Colonic mucosa (tissue), 4 donors: ENCODE data around the gene SNX6. TPM values are rescaled to one million over a fixed set of nuclear protein-coding genes. Genes with fewer than 3 reads are reported as not detected.
"Not testable (repeated sequence)": the region's sequence is repeated elsewhere in the genome, so short reads cannot be mapped to it uniquely, and the experiment has no call there.

Experiments
- DNase-seq: peaks from one replicate; pipeline ENCODE4 v3.0.0-alpha.2; 2020
- H3K27ac ChIP-seq: fragments of 200-600 bp; one replicate; pipeline ENCODE4 v1.8.0; 2021
- H3K27me3 ChIP-seq: fragments of 200-600 bp; one replicate; pipeline ENCODE4 v1.8.0; 2021
- H3K36me3 ChIP-seq: fragments of 200-600 bp; one replicate; pipeline ENCODE4 v1.8.0; 2021
- H3K4me1 ChIP-seq: fragments of 200-600 bp; one replicate; pipeline ENCODE4 v1.8.0; 2021; ENCODE audit warnings: mild to moderate bottlenecking
- H3K4me3 ChIP-seq: fragments of 200-600 bp; one replicate; pipeline ENCODE4 v1.8.0; 2021
- H3K9ac ChIP-seq, 2 donors: one replicate each; pipeline ENCODE4 v1.7.0; 2013; ENCODE audit warnings: control low read depth in 2 of 2, low read depth in 2 of 2, low read length in 2 of 2
- H3K9me3 ChIP-seq: fragments of 200-600 bp; one replicate; pipeline ENCODE4 v1.8.0; 2021
- intact Hi-C: fragments of 100-400 bp; cut with DNase I; formaldehyde crosslinking; loops from one replicate; pipeline ENCODE4 v1.14.1; 2022
- total RNA-seq, 2 donors: library from RNA; stranded (reverse); fragmentation: NEBNext Ultra II Directional in 1 of 2; extraction: Animal tissue kit (Norgen Biotek cat#: 25700) in 1 of 2; gene quantifications; one replicate each; pipeline ENCODE4 v1.2.1, GENCODE V29; 2021
- TF ChIP-seq, protein P1 (sequence below): fragments of 200-600 bp; IDR thresholded peaks from one replicate; pipeline ENCODE4 v1.8.0; 2022; ENCODE audit warnings: antibody characterized with exemption, mild to moderate bottlenecking
- donor health status: healthy.
- donor health status: DM: no; HTN: no; CAD: no.
- donor health status: DM: no; HTN: no; CAD: no.

Gene SNX6
- total RNA-seq, 2 donors from 2014 or later = 72.9 to 98.0 TPM

DNA sequence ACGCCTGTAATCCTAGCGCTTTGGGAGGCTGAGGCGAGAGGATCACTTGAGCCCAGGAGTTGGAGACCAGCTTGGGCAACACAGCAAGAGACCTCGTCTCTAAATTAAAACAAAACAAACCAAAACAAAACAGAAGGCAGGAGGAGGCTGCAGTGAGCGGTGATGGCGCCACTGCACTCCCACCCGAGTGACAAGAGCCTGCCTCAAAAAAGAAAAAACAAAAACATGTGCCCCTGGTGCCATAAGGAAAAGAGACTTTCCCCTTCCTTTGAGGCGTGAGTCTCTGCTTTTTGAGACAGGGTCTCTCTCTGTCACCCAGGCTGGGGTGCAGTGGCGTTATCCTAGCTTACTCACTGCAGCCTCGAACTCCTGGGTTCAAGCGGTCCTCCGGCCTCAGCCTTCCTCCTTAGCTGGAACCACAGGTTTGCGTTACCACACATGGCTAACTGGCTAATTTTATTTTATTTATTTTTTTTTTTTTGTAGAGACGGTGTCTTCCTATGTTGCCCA is 81.4 kb downstream of the SNX6 start:
- H3K9ac ChIP-seq = no peak overlapping the region
- intact Hi-C loops = no loop called here
- DNase-seq = no peak

DNA sequence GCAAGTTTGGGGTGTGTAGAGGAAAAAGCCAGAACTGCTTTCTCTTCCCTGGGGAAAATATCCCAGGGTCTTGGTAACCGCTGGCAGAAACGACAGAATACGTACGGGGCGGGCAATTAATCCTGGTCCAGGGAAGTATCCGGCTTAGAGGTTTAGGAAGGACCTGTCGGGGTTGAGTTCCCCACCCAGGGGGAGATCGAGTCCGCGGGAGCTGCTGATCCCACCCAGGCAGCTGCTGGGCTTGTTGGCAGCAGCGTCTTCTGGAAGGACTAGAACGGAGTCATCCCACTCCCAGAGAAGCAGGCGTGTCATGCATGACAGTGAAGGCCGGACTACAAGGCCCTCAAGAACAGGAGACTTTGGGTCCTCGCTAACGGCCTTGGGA is 82.8 kb downstream of the SNX6 start:
- H3K9me3 ChIP-seq, H3K36me3 ChIP-seq, DNase-seq, H3K27ac ChIP-seq, H3K9ac ChIP-seq, intact Hi-C loops, H3K27me3 ChIP-seq, H3K4me1 ChIP-seq, H3K4me3 ChIP-seq: not testable (repeated sequence)

More for the DNA sequence above, 81.4 kb downstream of the SNX6 start:
- no peaks in the 10 kb centered on the region for H3K4me1 ChIP-seq
- H3K27me3 ChIP-seq = no peaks in the 10 kb centered on the region
- no peaks in the 10 kb centered on the region for H3K9me3 ChIP-seq
- H3K36me3 ChIP-seq = no peaks in the 10 kb centered on the region
- TF ChIP-seq, protein P1, sequence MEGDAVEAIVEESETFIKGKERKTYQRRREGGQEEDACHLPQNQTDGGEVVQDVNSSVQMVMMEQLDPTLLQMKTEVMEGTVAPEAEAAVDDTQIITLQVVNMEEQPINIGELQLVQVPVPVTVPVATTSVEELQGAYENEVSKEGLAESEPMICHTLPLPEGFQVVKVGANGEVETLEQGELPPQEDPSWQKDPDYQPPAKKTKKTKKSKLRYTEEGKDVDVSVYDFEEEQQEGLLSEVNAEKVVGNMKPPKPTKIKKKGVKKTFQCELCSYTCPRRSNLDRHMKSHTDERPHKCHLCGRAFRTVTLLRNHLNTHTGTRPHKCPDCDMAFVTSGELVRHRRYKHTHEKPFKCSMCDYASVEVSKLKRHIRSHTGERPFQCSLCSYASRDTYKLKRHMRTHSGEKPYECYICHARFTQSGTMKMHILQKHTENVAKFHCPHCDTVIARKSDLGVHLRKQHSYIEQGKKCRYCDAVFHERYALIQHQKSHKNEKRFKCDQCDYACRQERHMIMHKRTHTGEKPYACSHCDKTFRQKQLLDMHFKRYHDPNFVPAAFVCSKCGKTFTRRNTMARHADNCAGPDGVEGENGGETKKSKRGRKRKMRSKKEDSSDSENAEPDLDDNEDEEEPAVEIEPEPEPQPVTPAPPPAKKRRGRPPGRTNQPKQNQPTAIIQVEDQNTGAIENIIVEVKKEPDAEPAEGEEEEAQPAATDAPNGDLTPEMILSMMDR = no peak
- H3K27ac ChIP-seq = no peak overlapping the region
- H3K4me3 ChIP-seq = no peak overlapping the region

DNA sequence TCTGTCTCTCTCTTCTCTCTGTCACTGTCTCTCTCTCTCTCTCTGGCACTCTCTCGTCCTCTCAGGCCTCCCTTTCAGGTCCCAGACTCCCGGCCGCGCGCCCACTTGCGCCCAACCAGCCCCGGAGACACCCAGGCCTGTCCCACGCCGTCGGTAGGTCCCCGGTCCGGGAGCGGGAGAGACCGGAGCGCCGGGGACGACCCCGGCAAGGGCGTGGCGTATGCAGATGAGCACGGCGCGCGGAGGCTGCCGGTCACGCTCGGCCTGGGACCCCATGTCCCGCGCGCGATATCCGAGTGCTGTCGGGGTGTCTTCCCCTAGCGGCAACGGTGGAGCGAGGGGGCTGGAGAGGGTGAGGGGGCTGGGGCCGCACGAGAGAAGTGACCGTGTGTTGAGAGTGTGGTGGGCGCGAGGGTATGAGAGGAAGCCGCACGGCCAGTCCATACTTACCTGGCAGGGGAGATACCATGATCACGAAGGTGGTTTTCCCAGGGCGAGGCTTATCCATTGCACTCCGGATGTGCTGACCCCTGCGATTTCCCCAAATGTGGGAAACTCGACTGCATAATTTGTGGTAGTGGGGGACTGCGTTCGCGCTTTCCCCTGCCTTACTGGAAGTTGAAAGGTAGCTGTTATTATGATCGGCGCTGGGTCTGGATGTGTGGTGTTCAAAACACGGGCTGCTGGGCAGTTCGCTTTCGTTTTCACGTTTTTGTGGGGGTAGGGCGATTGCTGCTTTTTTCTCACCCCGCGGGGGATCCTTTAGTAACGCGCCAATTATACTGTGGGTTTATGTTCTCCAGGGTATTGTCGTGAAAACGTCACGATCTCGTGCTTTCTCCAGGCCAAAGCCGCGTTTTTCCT is 83.4 kb downstream of the SNX6 start:
- H3K9ac ChIP-seq, H3K9me3 ChIP-seq, H3K27ac ChIP-seq, H3K36me3 ChIP-seq, H3K27me3 ChIP-seq, intact Hi-C loops, H3K4me3 ChIP-seq, DNase-seq, H3K4me1 ChIP-seq: not testable (repeated sequence)

- intact Hi-C loops, H3K9me3 ChIP-seq, H3K9ac ChIP-seq, DNase-seq, H3K36me3 ChIP-seq, H3K27me3 ChIP-seq: not testable (repeated sequence)
- peak overlapping the region; percentile 90 for H3K27ac ChIP-seq
- peak overlapping the region; percentile 73 for H3K4me3 ChIP-seq
- peaks cover 13% of the 10 kb centered on the region for H3K4me1 ChIP-seq
Measured at GRCh38 chr14:34540181-34541059, 89.5 kb downstream of the SNX6 start.

- H3K27ac ChIP-seq = peak within 1 kb of the TSS; percentile 90
- peaks cover 13% of the 10 kb centered on the region for H3K4me1 ChIP-seq
- peak; percentile 99 for DNase-seq
- intact Hi-C loops = no loop called here
- H3K27me3 ChIP-seq = no peaks in the 10 kb centered on the region
- H3K36me3 ChIP-seq = no peaks in the 10 kb centered on the region
- peak within 1 kb of the TSS; percentile 98 for H3K9ac ChIP-seq
- peak within 1 kb of the TSS; percentile 73 for H3K4me3 ChIP-seq
- TF ChIP-seq, protein P1 = no peak
- no peaks in the 10 kb centered on the region for H3K9me3 ChIP-seq
Measured at GRCh38 chr14:34539407-34540180, 90.4 kb downstream of the SNX6 start, which contains the start of gene EAPP. Gene EAPP, minus strand, starts transcription at chr14:34539701. Its CDS starts 73 bp downstream, at chr14:34539628.

DNA sequence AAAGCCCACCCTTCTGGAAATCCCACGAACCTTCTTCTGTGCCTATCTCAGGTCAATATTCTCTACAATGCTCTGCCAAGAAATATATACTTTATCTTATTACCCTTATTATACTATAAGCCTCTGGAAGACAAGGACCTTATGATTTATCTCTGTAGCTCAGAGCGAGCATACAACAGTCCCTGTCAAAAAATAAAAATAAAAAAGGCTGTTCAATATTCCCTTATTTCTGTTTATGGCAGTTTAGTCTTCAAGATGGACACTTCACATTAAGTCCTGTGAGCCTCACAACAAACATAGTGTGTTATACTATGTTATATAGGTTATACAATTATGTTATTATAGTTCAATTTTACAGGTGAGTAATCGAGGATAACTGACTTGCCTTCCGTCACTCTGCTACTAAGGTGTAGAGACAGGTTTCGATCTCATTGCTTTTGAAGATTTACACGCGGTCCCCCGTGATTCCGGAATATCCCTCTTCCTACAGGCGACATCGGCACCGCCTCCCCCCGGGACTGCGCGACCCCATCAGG is 91.0 kb downstream of the SNX6 start:
- intact Hi-C loops = no loop called here
- Histone ChIP-seq H3K27me3 (no peaks in the 10 kb centered on the region), H3K4me3 (peak overlapping the region; percentile 73), H3K4me1 (peaks cover 13% of the 10 kb centered on the region), H3K27ac (peak overlapping the region; percentile 90), H3K9ac (peak overlapping the region; percentile 98), H3K36me3 (no peaks in the 10 kb centered on the region), H3K9me3 (no peaks in the 10 kb centered on the region)
- TF ChIP-seq, protein P1 = no peak
- no peak for DNase-seq

- peak overlapping the region; percentile 73 for H3K4me3 ChIP-seq
- peaks cover 13% of the 10 kb centered on the region for H3K4me1 ChIP-seq
Measured at GRCh38 chr14:34538096-34538495, 91.9 kb downstream of the SNX6 start.

More at GRCh38 chr14:34538096-34538495, 91.9 kb downstream of the SNX6 start:
- Histone ChIP-seq H3K27ac (peak overlapping the region; percentile 90), H3K9ac (peak overlapping the region; percentile 33 to 98)
- DNase-seq, H3K9me3 ChIP-seq, intact Hi-C loops, H3K36me3 ChIP-seq, H3K27me3 ChIP-seq: not testable (repeated sequence)
